ENCODE measurements around the gene HOXA7. TPM values are rescaled to one million over a fixed set of nuclear protein-coding genes. Genes with fewer than 3 reads are reported as not detected.

The HOXA7 gene
- total and polyA plus RNA-seq, 2 experiments from 2014 or later, result 0.24 TPM; not detected in 1

- Mint-ChIP-seq H3K36me3 (ENCODE audit: low read depth) (no peaks in the 10 kb centered on the region; the same call in 2 of the 3 replicates), H3K4me3 (no peak overlapping the region; the same call in 2 of the 3 replicates), H3K9me3 (peaks cover 28% of the 10 kb centered on the region), H3K27ac (no peak overlapping the region), H3K4me1 (peaks cover 20% of the 10 kb centered on the region), H3K27me3 (ENCODE audit: insufficient read depth, low read depth, poor library complexity) (peaks cover 100% of the 10 kb centered on the region)
- Histone ChIP-seq H2AFZ (no peak overlapping the region), H3K4me2 (no peak overlapping the region), H3K79me2 (replicated peaks; ENCODE audit: insufficient read depth) (no peaks in the 10 kb centered on the region), H3K4me1 (ENCODE audit: insufficient read depth) (peaks cover 33% of the 10 kb centered on the region), H3F3A (replicated peaks; ENCODE audit: low read depth) (peaks cover 29% of the 10 kb centered on the region), H3K9me2 (ENCODE audit: insufficient read depth) (no peaks in the 10 kb centered on the region), H3K36me3 (ENCODE audit: insufficient read depth) (no peaks in the 10 kb centered on the region), H3K4me3 (no peak overlapping the region), H3K27me3 (ENCODE audit: insufficient read depth) (peaks cover 100% of the 10 kb centered on the region), H3K27ac (ENCODE audit: low read depth) (no peak overlapping the region), H4K20me1 (replicated peaks; ENCODE audit: insufficient read depth) (peaks cover 37% of the 10 kb centered on the region)
- DNase-seq (ENCODE audit: low spot score), result no peak
- ATAC-seq, result no peak
- TF ChIP-seq JUNB (IDR thresholded peaks at IDR 0.05; ENCODE audit: unreplicated experiment) (no peak), CTCF (conservative IDR thresholded peaks at IDR 0.05; ENCODE audit: low read depth in 2 of 2) (no peak), CREB1 (CRISPR knock-in tag; IDR thresholded peaks at IDR 0.05; ENCODE audit: low read depth) (no peak), ZNF114 (CRISPR knock-in tag; IDR thresholded peaks at IDR 0.05) (no peak), EZH2 (IDR thresholded peaks at IDR 0.05; ENCODE audit: low read depth, unreplicated experiment) (peak; percentile 94), NANOG (IDR thresholded peaks at IDR 0.05; ENCODE audit: borderline replicate concordance) (no peak)
- TF ChIP-seq, protein P1, sequence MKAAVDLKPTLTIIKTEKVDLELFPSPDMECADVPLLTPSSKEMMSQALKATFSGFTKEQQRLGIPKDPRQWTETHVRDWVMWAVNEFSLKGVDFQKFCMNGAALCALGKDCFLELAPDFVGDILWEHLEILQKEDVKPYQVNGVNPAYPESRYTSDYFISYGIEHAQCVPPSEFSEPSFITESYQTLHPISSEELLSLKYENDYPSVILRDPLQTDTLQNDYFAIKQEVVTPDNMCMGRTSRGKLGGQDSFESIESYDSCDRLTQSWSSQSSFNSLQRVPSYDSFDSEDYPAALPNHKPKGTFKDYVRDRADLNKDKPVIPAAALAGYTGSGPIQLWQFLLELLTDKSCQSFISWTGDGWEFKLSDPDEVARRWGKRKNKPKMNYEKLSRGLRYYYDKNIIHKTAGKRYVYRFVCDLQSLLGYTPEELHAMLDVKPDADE (IDR thresholded peaks at IDR 0.05), result no peak
Measured at GRCh38 chr7:27145914-27146412, 10.5 kb downstream of the HOXA7 start.

- Histone ChIP-seq H3K27ac (ENCODE audit: low read depth) (no peak overlapping the region), H3F3A (replicated peaks; ENCODE audit: low read depth) (peaks cover 32% of the 10 kb centered on the region), H4K20me1 (replicated peaks; ENCODE audit: insufficient read depth) (peaks cover 42% of the 10 kb centered on the region), H3K79me2 (replicated peaks; ENCODE audit: insufficient read depth) (no peaks in the 10 kb centered on the region), H2AFZ (no peak overlapping the region), H3K4me2 (0 out of 2 replicates have a peak overlapping the region, but pooled peaks have one; percentile 26), H3K4me1 (ENCODE audit: insufficient read depth) (peaks cover 31% of the 10 kb centered on the region), H3K4me3 (no peak overlapping the region), H3K27me3 (ENCODE audit: insufficient read depth) (peaks cover 100% of the 10 kb centered on the region), H3K36me3 (ENCODE audit: insufficient read depth) (no peaks in the 10 kb centered on the region), H3K9me2 (ENCODE audit: insufficient read depth) (no peaks in the 10 kb centered on the region)
- ATAC-seq (no peak), DNase-seq (ENCODE audit: low spot score) (peak; percentile 46)
- H3K27me3 Mint-ChIP-seq (ENCODE audit: insufficient read depth, low read depth, poor library complexity), result peaks cover 100% of the 10 kb centered on the region
- no peak overlapping the region for H3K27ac Mint-ChIP-seq
- peak overlapping the region; percentile 9; the same call in 1 of the 3 replicates for H3K4me3 Mint-ChIP-seq
- peaks cover 28% of the 10 kb centered on the region for H3K9me3 Mint-ChIP-seq
- H3K4me1 Mint-ChIP-seq, result peaks cover 19% of the 10 kb centered on the region
- H3K36me3 Mint-ChIP-seq (ENCODE audit: low read depth), result no peaks in the 10 kb centered on the region; the same call in 2 of the 3 replicates
- TF ChIP-seq EZH2phosphoT487 (IDR thresholded peaks at IDR 0.05; ENCODE audit: unreplicated experiment) (peak; percentile 82), STAT1 (IDR thresholded peaks at IDR 0.05; ENCODE audit: unreplicated experiment) (no peak)
- TF ChIP-seq, protein P2, sequence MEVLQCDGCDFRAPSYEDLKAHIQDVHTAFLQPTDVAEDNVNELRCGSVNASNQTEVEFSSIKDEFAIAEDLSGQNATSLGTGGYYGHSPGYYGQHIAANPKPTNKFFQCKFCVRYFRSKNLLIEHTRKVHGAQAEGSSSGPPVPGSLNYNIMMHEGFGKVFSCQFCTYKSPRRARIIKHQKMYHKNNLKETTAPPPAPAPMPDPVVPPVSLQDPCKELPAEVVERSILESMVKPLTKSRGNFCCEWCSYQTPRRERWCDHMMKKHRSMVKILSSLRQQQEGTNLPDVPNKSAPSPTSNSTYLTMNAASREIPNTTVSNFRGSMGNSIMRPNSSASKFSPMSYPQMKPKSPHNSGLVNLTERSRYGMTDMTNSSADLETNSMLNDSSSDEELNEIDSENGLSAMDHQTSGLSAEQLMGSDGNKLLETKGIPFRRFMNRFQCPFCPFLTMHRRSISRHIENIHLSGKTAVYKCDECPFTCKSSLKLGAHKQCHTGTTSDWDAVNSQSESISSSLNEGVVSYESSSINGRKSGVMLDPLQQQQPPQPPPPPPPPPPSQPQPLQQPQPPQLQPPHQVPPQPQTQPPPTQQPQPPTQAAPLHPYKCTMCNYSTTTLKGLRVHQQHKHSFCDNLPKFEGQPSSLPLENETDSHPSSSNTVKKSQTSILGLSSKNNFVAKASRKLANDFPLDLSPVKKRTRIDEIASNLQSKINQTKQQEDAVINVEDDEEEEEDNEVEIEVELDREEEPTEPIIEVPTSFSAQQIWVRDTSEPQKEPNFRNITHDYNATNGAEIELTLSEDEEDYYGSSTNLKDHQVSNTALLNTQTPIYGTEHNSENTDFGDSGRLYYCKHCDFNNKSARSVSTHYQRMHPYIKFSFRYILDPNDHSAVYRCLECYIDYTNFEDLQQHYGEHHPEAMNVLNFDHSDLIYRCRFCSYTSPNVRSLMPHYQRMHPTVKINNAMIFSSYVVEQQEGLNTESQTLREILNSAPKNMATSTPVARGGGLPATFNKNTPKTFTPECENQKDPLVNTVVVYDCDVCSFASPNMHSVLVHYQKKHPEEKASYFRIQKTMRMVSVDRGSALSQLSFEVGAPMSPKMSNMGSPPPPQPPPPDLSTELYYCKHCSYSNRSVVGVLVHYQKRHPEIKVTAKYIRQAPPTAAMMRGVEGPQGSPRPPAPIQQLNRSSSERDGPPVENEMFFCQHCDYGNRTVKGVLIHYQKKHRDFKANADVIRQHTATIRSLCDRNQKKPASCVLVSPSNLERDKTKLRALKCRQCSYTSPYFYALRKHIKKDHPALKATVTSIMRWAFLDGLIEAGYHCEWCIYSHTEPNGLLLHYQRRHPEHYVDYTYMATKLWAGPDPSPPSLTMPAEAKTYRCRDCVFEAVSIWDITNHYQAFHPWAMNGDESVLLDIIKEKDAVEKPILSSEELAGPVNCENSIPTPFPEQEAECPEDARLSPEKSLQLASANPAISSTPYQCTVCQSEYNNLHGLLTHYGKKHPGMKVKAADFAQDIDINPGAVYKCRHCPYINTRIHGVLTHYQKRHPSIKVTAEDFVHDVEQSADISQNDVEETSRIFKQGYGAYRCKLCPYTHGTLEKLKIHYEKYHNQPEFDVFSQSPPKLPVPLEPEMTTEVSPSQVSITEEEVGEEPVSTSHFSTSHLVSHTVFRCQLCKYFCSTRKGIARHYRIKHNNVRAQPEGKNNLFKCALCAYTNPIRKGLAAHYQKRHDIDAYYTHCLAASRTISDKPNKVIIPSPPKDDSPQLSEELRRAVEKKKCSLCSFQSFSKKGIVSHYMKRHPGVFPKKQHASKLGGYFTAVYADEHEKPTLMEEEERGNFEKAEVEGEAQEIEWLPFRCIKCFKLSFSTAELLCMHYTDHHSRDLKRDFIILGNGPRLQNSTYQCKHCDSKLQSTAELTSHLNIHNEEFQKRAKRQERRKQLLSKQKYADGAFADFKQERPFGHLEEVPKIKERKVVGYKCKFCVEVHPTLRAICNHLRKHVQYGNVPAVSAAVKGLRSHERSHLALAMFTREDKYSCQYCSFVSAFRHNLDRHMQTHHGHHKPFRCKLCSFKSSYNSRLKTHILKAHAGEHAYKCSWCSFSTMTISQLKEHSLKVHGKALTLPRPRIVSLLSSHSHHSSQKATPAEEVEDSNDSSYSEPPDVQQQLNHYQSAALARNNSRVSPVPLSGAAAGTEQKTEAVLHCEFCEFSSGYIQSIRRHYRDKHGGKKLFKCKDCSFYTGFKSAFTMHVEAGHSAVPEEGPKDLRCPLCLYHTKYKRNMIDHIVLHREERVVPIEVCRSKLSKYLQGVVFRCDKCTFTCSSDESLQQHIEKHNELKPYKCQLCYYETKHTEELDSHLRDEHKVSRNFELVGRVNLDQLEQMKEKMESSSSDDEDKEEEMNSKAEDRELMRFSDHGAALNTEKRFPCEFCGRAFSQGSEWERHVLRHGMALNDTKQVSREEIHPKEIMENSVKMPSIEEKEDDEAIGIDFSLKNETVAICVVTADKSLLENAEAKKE (CRISPR knock-in tag; IDR thresholded peaks at IDR 0.05), result no peak
Measured at GRCh38 chr7:27145165-27145913, 11.1 kb downstream of the HOXA7 start.

Data from GM23338 (cell line).